DMS 273 (cell line): ENCODE data around the gene TMEM184A.

Experiments used
- DNase-seq: peaks from one replicate; lab custom pipeline; 2025; ENCODE audit not compliant: unreplicated experiment; lab: John Stamatoyannopoulos, UW

The TMEM184A gene

GRCh38 chr7:1553512-1554210, 2.3 kb downstream of the TMEM184A start:
- DNase-seq, result no peak

- DNase-seq, result no peak
These were observed 3.8 kb downstream of the TMEM184A start for GRCh38 chr7:1552200-1552599.

DNA sequence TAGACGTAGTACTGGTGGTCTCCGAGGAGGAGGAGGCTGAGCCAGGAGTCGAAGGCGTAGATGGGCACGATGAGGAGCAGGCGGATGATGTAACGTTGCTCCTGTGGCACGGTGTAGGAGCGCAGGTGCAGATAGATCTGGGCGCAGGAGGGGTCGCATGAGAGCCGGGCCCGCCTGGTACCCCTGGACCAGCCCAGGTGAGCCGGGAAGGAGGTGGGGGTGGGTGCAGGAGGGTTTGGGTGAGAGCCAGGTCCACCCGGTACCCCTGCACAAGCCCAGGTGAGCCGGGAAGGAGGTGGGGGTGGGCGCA, 5.2 kb downstream of the TMEM184A start:
- no peak for DNase-seq

DNA sequence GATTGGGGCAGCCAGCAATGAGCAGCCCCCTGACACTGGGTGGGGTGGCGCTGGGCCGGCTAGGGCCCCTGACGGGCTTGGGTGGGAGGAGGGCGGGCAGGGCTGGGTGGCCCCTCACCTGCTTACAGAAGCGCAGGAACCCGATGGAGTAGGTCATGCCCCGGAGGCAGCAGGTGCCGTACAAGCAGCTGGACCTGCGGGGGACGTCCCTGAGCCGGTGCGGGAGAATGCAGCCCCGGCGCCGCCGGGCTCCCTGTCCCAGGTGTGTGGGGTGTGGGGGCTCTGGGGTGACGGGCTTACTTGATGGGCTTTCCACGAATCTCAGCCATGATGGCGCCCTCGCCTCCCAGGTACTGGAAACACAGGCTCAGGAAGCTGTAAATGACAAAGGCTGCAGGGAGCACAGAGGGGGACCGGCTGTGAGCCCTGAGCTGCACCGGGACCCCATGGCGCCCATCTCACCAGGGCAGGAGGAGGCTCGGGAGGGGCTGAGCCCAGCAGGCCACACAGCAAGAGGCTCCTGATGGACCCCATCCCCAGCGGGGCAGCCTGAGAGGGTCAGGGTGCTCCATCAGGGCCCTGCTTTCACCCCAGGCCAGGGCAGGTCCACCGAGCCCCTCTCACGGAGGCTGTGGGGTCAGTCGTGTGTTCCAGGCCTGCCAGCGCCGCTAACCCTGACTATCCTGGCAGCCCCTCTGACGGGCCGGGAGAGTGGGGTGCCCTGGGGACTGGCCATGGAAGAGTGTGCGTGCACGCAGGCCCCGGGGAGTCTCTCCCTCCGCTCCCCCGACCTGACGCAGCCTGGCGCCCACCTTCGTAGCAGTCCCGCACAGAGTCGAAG, 5.8 kb downstream of the TMEM184A start:
- DNase-seq, result no peak

DNA sequence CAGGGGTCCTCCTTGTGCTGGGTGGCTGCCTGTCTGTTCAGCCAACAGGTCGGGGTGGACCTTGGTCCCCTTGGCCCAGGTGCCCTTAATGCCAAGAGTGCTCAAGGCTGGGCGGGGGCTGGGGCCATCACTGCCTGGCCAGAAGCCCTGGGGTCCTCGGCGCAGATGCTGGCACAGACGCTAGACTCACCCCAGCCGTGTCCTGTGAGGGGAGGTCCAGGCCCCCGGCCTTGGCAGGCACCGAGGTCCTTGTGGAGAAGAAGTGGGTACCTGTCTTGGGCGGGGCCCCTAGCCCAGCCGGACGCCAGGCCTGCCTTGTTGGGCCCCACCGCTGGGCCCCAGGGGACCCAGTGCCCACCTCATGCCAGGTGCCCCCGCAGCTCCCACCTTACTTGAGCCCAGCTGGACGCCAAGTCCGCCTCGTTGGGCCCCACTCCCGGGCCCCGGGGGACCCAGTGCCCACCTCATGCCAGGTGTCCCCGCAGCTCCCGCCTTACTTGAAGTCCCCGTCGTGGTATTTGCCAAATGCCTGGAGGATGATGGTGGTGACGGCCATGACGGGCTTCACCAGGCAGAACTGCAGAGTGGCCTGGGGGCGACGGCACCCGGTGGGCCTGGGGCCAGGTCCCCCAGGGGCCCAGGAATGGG, 6.5 kb downstream of the TMEM184A start:
- no peak for DNase-seq

- DNase-seq, result no peak
These were observed 7.1 kb downstream of the TMEM184A start for GRCh38 chr7:1548944-1549343.

GRCh38 chr7:1548438-1548831, 7.6 kb downstream of the TMEM184A start:
- no peak for DNase-seq

DNA sequence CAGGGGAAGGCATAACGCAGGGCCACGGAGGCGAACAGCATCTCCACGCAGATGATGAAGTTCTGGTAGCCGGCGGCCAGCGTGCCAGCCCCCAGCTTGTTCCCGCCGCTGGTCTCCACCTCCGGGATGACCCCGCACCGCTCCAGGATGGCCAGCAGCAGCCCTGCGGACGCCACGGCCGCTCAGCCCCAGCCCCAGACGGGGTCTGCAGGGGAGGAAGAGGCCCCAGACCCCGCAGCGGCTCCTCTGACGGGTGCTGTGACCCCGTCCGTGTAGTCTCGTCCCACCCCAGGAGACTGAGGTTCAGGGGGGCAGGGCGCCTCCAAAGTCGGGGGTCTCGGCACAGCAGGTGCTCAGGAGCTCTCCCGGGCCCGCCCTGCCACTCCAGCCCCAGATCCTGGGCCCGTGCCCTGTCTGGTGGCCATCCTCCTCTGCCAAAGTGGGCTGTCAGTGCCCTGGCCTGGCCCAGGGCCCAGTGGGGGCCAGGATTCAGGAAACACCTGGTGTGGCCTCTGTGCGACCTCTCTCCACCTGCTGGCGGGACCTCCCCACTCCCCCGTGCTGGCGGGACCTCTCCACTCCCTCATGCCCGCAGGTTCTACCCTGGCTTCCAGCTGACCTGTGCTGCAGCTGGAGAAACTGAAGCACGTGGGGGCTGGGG, 8.1 kb downstream of the TMEM184A start:
- no peak for DNase-seq

DNA sequence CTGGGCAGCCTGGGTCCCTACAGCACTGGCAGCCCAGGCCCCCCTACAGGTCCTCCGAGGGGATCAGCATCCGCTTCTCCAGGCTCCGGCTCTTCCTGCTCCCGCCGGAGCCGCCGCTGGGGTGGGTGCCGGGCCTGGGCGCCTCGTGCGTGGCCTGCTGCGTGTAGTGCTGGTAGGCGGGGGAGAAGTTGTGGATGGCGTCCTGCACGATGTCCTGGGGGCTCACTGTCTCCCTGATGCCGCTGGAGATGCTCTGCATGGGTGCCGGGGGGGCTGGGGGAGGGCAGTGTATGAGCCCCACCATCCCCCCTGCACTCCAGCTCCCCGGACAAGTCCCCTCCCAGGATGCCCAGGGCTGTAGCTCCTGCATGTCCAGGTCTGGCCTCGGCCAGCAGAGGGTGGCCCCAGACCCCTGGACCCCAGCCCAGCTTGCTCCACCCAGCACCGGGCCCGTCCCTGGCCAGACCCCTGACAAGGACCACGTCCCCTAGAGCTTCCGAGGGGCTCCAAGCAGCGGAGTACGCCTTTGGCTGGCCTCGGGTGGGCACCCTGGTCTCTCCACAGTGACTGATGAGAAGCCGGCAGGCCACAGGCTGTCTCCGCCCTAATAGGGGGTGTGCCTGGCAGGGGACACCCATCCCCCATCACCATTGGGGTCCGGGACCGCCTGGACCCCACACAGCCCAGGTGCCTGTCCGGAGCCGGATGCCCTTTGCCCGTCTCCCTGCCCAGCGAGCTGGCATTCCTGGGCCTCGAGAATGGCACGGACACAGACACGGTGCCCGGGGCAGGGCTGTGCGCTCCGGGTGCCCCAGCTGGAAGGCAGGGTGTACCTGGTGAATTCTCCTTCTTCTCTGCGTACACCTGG, 8.9 kb downstream of the TMEM184A start:
- no peak for DNase-seq

- DNase-seq, result no peak
These were observed 9.6 kb downstream of the TMEM184A start for GRCh38 chr7:1546274-1546908.

- DNase-seq, result no peak
These were observed 10.4 kb downstream of the TMEM184A start for GRCh38 chr7:1545417-1546246.

GRCh38 chr7:1544896-1545416, 11.0 kb downstream of the TMEM184A start:
- DNase-seq, result no peak

GRCh38 chr7:1544178-1544895, 11.7 kb downstream of the TMEM184A start:
- DNase-seq, result no peak

DNA sequence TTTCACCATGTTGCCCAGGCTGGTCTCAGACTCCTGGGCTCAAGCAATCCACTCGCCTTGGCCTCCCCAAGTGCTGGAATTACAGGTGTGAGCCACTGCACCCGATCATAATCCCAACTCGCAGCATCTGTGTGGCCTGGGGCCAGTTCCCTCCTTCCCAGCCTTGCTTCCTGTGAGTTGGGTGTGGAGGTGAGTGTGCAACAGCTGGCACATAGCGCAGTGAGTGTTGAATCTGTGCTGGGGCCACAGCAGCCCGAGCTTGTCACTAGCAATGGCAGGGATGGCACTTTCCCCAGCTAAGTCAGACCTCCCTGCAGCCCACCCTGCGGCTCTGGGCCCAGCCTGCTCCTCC, 12.2 kb downstream of the TMEM184A start:
- no peak for DNase-seq

DNA sequence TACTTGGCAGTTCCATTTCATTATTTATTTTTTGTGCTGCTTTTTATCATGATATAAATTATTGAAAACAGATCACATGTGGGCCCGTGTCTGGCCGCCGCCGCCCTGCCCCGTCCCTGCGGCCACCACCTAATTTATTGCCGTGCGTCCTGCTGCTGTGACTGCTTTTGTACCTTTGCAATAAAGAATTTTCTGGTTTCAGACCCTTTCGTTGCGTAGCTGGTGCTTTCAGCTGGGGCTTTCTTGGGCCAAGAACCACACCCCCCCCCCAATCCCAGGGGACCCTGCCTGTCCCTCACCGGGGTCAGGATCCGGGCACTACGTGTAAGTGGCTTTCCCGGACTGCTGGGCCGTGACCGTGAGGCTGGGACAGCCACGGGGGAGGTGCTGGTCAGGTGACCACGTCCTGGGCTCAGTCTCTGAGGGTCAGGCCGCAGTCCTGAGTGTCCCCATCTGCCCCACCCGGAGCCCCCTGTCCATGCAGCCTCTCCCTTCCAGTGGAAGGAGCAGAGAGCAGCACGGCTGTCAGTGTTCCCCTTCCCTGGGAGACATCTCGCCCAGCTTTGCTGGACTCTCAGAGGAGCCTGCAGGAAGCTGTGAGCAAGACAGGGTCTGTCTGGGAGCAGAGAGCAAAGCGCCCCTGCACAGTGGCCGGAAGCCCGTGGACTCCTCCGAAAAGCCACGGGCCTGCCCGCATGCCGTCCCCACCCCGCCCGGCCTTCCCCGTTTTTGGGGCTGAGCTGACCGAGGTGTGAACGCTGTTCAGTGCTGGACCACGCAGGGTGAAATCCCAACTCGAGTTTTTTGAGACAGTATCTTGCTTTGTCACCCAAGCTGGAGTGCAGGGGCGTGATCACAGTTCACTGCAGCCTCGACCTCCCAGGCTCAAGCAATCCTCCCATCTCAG, 12.9 kb downstream of the TMEM184A start:
- DNase-seq, result no peak

- DNase-seq, result no peak
These were observed 13.7 kb downstream of the TMEM184A start for GRCh38 chr7:1542329-1542728.

GRCh38 chr7:1541431-1542162, 14.4 kb downstream of the TMEM184A start:
- no peak for DNase-seq
